ENCODE results near the gene HOXD3.

DNA sequence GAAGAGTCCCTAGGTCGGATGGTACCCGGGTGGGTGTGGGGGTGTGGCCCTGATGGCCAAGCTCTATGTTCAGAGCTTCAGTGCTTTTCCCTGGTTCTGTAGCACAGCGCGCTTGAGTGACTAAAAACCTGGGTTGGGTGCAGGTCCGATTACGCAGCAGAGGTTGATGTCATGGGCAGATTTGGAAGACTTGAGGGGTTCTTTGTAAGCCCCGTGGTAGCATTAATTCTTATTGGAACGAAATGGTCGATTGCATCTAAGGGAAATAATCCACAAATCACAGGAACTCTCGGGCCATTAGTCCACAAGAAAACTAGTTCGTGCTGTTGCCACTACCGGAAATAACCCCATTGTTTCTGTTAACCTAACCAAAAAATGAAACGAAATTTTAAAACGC lies 18.6 kb upstream of the HOXD3 start:
- no peak for TF ChIP-seq POLR2AphosphoS5 (IDR thresholded peaks at IDR 0.05; ENCODE audit: low read depth, low read length)
- no peak for TF ChIP-seq MEF2A (IDR thresholded peaks at IDR 0.05; ENCODE audit: borderline replicate concordance, low read depth)
- TF ChIP-seq, protein P1, sequence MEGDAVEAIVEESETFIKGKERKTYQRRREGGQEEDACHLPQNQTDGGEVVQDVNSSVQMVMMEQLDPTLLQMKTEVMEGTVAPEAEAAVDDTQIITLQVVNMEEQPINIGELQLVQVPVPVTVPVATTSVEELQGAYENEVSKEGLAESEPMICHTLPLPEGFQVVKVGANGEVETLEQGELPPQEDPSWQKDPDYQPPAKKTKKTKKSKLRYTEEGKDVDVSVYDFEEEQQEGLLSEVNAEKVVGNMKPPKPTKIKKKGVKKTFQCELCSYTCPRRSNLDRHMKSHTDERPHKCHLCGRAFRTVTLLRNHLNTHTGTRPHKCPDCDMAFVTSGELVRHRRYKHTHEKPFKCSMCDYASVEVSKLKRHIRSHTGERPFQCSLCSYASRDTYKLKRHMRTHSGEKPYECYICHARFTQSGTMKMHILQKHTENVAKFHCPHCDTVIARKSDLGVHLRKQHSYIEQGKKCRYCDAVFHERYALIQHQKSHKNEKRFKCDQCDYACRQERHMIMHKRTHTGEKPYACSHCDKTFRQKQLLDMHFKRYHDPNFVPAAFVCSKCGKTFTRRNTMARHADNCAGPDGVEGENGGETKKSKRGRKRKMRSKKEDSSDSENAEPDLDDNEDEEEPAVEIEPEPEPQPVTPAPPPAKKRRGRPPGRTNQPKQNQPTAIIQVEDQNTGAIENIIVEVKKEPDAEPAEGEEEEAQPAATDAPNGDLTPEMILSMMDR (IDR thresholded peaks at IDR 0.05), result no peak
- TF ChIP-seq, protein P2, sequence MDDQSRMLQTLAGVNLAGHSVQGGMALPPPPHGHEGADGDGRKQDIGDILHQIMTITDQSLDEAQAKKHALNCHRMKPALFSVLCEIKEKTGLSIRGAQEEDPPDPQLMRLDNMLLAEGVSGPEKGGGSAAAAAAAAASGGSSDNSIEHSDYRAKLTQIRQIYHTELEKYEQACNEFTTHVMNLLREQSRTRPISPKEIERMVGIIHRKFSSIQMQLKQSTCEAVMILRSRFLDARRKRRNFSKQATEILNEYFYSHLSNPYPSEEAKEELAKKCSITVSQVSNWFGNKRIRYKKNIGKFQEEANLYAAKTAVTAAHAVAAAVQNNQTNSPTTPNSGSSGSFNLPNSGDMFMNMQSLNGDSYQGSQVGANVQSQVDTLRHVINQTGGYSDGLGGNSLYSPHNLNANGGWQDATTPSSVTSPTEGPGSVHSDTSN (IDR thresholded peaks at IDR 0.05), result no peak
- TF ChIP-seq, protein P3, sequence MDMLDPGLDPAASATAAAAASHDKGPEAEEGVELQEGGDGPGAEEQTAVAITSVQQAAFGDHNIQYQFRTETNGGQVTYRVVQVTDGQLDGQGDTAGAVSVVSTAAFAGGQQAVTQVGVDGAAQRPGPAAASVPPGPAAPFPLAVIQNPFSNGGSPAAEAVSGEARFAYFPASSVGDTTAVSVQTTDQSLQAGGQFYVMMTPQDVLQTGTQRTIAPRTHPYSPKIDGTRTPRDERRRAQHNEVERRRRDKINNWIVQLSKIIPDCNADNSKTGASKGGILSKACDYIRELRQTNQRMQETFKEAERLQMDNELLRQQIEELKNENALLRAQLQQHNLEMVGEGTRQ (IDR thresholded peaks at IDR 0.05; ENCODE audit: borderline replicate concordance, low read depth, low read length), result no peak
- no peak for TF ChIP-seq GATA2 (CRISPR knock-in tag; IDR thresholded peaks at IDR 0.05)
